Activated CD4-positive, alpha-beta T cell treated with anti-CD3 and anti-CD28 coated beads for 36 hours (primary cell): ENCODE measurements around the gene CTNNA2. TPM values are rescaled to one million over a fixed set of nuclear protein-coding genes. Genes with fewer than 3 reads are reported as not detected.
"Not testable (repeated sequence)": the region's sequence is repeated elsewhere in the genome, so short reads cannot be mapped to it uniquely, and the experiment has no call there.

ENCODE experiments used
- ATAC-seq: fragments of 200-7000 bp; cut with Tn5 transposase; one replicate; pipeline ENCODE4 v1.10.0; 2021; ENCODE audit warnings: mild to moderate bottlenecking, moderate library complexity
- CTCF ChIA-PET: fragments of 350-600 bp; sonication (Branson Sonifier 250); formaldehyde crosslinking; loops from one replicate; lab custom pipeline; 2021; ENCODE audit warnings: antibody characterized with exemption; lab: Charles Lee
- POLR2A ChIA-PET: fragments of 350-600 bp; sonication (Branson Sonifier 250); formaldehyde crosslinking; loops from one replicate; lab custom pipeline; 2021; ENCODE audit warnings: antibody characterized with exemption, inconsistent platforms; lab: Charles Lee
- DNase-seq: peaks from one replicate; pipeline ENCODE4 v3.0.0-alpha.2; 2020
- H3K27ac Mint-ChIP-seq: one replicate; pipeline ENCODE4 v1.8.0; 2021; ENCODE audit warnings: mixed read lengths
- H3K27me3 Mint-ChIP-seq: one replicate; pipeline ENCODE4 v1.8.0; 2021; ENCODE audit warnings: mixed read lengths
- H3K36me3 Mint-ChIP-seq: one replicate; pipeline ENCODE4 v1.8.0; 2021; ENCODE audit warnings: low read depth, mixed read lengths
- H3K4me1 Mint-ChIP-seq: one replicate; pipeline ENCODE4 v1.8.0; 2021; ENCODE audit warnings: mixed read lengths
- H3K4me3 Mint-ChIP-seq: one replicate; pipeline ENCODE4 v1.8.0; 2021; ENCODE audit warnings: mild to moderate bottlenecking, moderate library complexity, mixed read lengths
- H3K9me3 Mint-ChIP-seq: one replicate; pipeline ENCODE4 v1.8.0; 2021; ENCODE audit warnings: low read depth, mixed read lengths
- intact Hi-C, 2 experiments: fragments of 100-400 bp; cut with DNase I in 1 of 2; cut with micrococcal nuclease in 1 of 2; formaldehyde crosslinking; loops; one replicate each; pipeline versions ENCODE4 v1.14.2 to v1.15.1; 2022 to 2024; cut with DNase I, micrococcal nuclease
- total RNA-seq, 2 experiments: library from RNA; stranded (reverse); gene quantifications; one replicate each; pipeline ENCODE4 v1.2.3, GENCODE V29; 2021

Gene CTNNA2
- total RNA-seq, 2 experiments from 2014 or later = not detected

GRCh38 chr2:80026040-80026729 is 513.3 kb downstream of the CTNNA2 start:
- POLR2A ChIA-PET = no interaction called here
- CTCF ChIA-PET = no interaction called here
- DNase-seq (no peak), ATAC-seq (no peak)
- Mint-ChIP-seq H3K4me1 (no peaks in the 10 kb centered on the region), H3K27me3 (peaks cover 2% of the 10 kb centered on the region), H3K4me3 (no peak overlapping the region), H3K27ac (no peak overlapping the region), H3K36me3 (no peaks in the 10 kb centered on the region), H3K9me3 (no peaks in the 10 kb centered on the region)
- intact Hi-C loops = no loop called here

- H3K4me1 Mint-ChIP-seq = no peaks in the 10 kb centered on the region
- CTCF ChIA-PET = interaction anchor here (0.8 kb wide), 1 partner anchor 45 kb away, joined by 4 read pairs; no protein-coding TSS in a partner anchor
Observed at GRCh38 chr2:80028051-80028450, 515.2 kb downstream of the CTNNA2 start.

GRCh38 chr2:80028584-80028983 is 515.7 kb downstream of the CTNNA2 start:
- H3K4me3 Mint-ChIP-seq = no peak overlapping the region
- no peaks in the 10 kb centered on the region for H3K9me3 Mint-ChIP-seq
- H3K36me3 Mint-ChIP-seq = no peaks in the 10 kb centered on the region
- DNase-seq = no peak
- no peak overlapping the region for H3K27ac Mint-ChIP-seq
- intact Hi-C loops = no loop called here
- no peak for ATAC-seq
- peaks cover 2% of the 10 kb centered on the region for H3K27me3 Mint-ChIP-seq
- ChIA-PET POLR2A (no interaction called here), CTCF (no interaction called here)
- H3K4me1 Mint-ChIP-seq = no peaks in the 10 kb centered on the region

More at GRCh38 chr2:80028051-80028450, 515.2 kb downstream of the CTNNA2 start:
- H3K27me3 Mint-ChIP-seq = peaks cover 2% of the 10 kb centered on the region
- H3K4me3 Mint-ChIP-seq = no peak overlapping the region
- ATAC-seq (no peak), DNase-seq (no peak)
- POLR2A ChIA-PET = no interaction called here
- intact Hi-C loops = no loop called here
- H3K9me3 Mint-ChIP-seq = no peaks in the 10 kb centered on the region
- no peak overlapping the region for H3K27ac Mint-ChIP-seq
- H3K36me3 Mint-ChIP-seq = no peaks in the 10 kb centered on the region

- no peak for DNase-seq
- Mint-ChIP-seq H3K27ac (no peak overlapping the region), H3K27me3 (peaks cover 2% of the 10 kb centered on the region), H3K9me3 (no peaks in the 10 kb centered on the region), H3K4me1 (no peaks in the 10 kb centered on the region), H3K36me3 (no peaks in the 10 kb centered on the region), H3K4me3 (no peak overlapping the region)
- POLR2A ChIA-PET = no interaction called here
- intact Hi-C loops = no loop called here
- CTCF ChIA-PET = interaction anchor here (0.8 kb wide), 1 partner anchor 67 kb away, joined by 3 read pairs; no protein-coding TSS in a partner anchor
- no peak for ATAC-seq
Observed at GRCh38 chr2:80030135-80030534, 517.3 kb downstream of the CTNNA2 start.

GRCh38 chr2:80032684-80033083 is 519.8 kb downstream of the CTNNA2 start:
- H3K4me1 Mint-ChIP-seq, POLR2A ChIA-PET, H3K36me3 Mint-ChIP-seq, H3K27me3 Mint-ChIP-seq, CTCF ChIA-PET, intact Hi-C loops, DNase-seq, H3K4me3 Mint-ChIP-seq, ATAC-seq, H3K9me3 Mint-ChIP-seq, H3K27ac Mint-ChIP-seq: not testable (repeated sequence)

- Mint-ChIP-seq H3K27ac (no peak overlapping the region), H3K4me1 (no peaks in the 10 kb centered on the region), H3K4me3 (no peak overlapping the region), H3K36me3 (no peaks in the 10 kb centered on the region), H3K27me3 (peaks cover 6% of the 10 kb centered on the region), H3K9me3 (peaks cover 3% of the 10 kb centered on the region)
- intact Hi-C loops = no loop called here
- POLR2A ChIA-PET = no interaction called here
- CTCF ChIA-PET = no interaction called here
- ATAC-seq (no peak), DNase-seq (no peak)
Observed at GRCh38 chr2:80035749-80036285, 523.0 kb downstream of the CTNNA2 start.

GRCh38 chr2:80037310-80037709 is 524.5 kb downstream of the CTNNA2 start:
- DNase-seq (no peak), ATAC-seq (no peak)
- Mint-ChIP-seq H3K4me1 (no peaks in the 10 kb centered on the region), H3K9me3 (peaks cover 3% of the 10 kb centered on the region), H3K36me3 (no peaks in the 10 kb centered on the region), H3K4me3 (no peak overlapping the region), H3K27me3 (peaks cover 6% of the 10 kb centered on the region), H3K27ac (no peak overlapping the region)
- CTCF ChIA-PET = no interaction called here
- POLR2A ChIA-PET = no interaction called here
- intact Hi-C loops = no loop called here

- Mint-ChIP-seq H3K9me3 (peaks cover 3% of the 10 kb centered on the region), H3K36me3 (no peaks in the 10 kb centered on the region), H3K27ac (no peak overlapping the region), H3K27me3 (peaks cover 6% of the 10 kb centered on the region), H3K4me3 (no peak overlapping the region), H3K4me1 (no peaks in the 10 kb centered on the region)
- intact Hi-C loops = no loop called here
- ChIA-PET CTCF (no interaction called here), POLR2A (no interaction called here)
- DNase-seq = no peak
- no peak for ATAC-seq
Observed at GRCh38 chr2:80040226-80040625, 527.4 kb downstream of the CTNNA2 start.

GRCh38 chr2:80042635-80043034 is 529.8 kb downstream of the CTNNA2 start:
- DNase-seq (no peak), ATAC-seq (no peak)
- H3K36me3 Mint-ChIP-seq = no peaks in the 10 kb centered on the region
- H3K4me3 Mint-ChIP-seq = no peak overlapping the region
- H3K4me1 Mint-ChIP-seq = no peaks in the 10 kb centered on the region
- POLR2A ChIA-PET = no interaction called here
- intact Hi-C loops = no loop called here
- CTCF ChIA-PET = no interaction called here
- peaks cover 3% of the 10 kb centered on the region for H3K9me3 Mint-ChIP-seq
- H3K27ac Mint-ChIP-seq = no peak overlapping the region
- peaks cover 6% of the 10 kb centered on the region for H3K27me3 Mint-ChIP-seq

- ATAC-seq (no peak), DNase-seq (no peak)
- ChIA-PET POLR2A (no interaction called here), CTCF (no interaction called here)
- H3K4me1 Mint-ChIP-seq = no peaks in the 10 kb centered on the region
- no peaks in the 10 kb centered on the region for H3K9me3 Mint-ChIP-seq
- no peak overlapping the region for H3K4me3 Mint-ChIP-seq
- no peak overlapping the region for H3K27ac Mint-ChIP-seq
- H3K36me3 Mint-ChIP-seq = no peaks in the 10 kb centered on the region
- no peaks in the 10 kb centered on the region for H3K27me3 Mint-ChIP-seq
- intact Hi-C loops = no loop called here
Observed at GRCh38 chr2:80048296-80048695, 535.4 kb downstream of the CTNNA2 start.

- POLR2A ChIA-PET = no interaction called here
- Mint-ChIP-seq H3K36me3 (no peaks in the 10 kb centered on the region), H3K27ac (no peak overlapping the region), H3K27me3 (no peaks in the 10 kb centered on the region), H3K9me3 (no peaks in the 10 kb centered on the region), H3K4me3 (no peak overlapping the region), H3K4me1 (no peaks in the 10 kb centered on the region)
- intact Hi-C loops = no loop called here
- CTCF ChIA-PET = interaction anchor here (1.4 kb wide), 1 partner anchor 21 kb away, joined by 3 read pairs; no protein-coding TSS in a partner anchor
- ATAC-seq (no peak), DNase-seq (no peak)
Observed at GRCh38 chr2:80050246-80050645, 537.4 kb downstream of the CTNNA2 start.
